Vagina (tissue), 2 donors: ENCODE results near the gene PON2. TPM values are rescaled to one million over a fixed set of nuclear protein-coding genes. Genes with fewer than 3 reads are reported as not detected.

Experiments
- DNase-seq, 2 donors: peaks; one replicate each; pipeline ENCODE4 v3.0.0-alpha.2; 2017; ENCODE audit errors: extremely low spot score in 2 of 2
- H3K27ac ChIP-seq: fragments of 200-600 bp; sonication (generic); one replicate; pipeline ENCODE4 v1.5.1; 2019
- H3K27me3 ChIP-seq: fragments of 200-600 bp; sonication (generic); one replicate; pipeline ENCODE4 v1.5.1; 2019
- H3K36me3 ChIP-seq, 2 donors: fragments of 200-600 bp; sonication (generic); one replicate each; pipeline ENCODE4 v1.5.1; 2017 to 2019
- H3K4me1 ChIP-seq: fragments of 200-600 bp; sonication (generic); one replicate; pipeline ENCODE4 v1.5.1; 2019
- H3K4me3 ChIP-seq, 2 donors: fragments of 200-600 bp; sonication (generic); 1 replicate in 1 of 2; 2 replicates in 1 of 2; pipeline ENCODE4 v1.5.1; 2016 to 2019
- H3K9me3 ChIP-seq: fragments of 200-600 bp; sonication (generic); one replicate; pipeline ENCODE4 v1.5.1; 2019
- POLR2A ChIP-seq, 2 donors: fragments of 450-650 bp; IDR thresholded peaks; one replicate each; pipeline ENCODE4 v1.6.1; 2017; ENCODE audit warnings: antibody characterized with exemption in 2 of 2, mild to moderate bottlenecking in 2 of 2, moderate library complexity in 2 of 2
- POLR2AphosphoS5 ChIP-seq, 2 donors: sonication (generic); formaldehyde crosslinking; IDR thresholded peaks; one replicate each; pipeline ENCODE4 v1.9.0; 2017; ENCODE audit warnings: antibody characterized with exemption in 2 of 2, mild to moderate bottlenecking in 2 of 2, low read depth in 1 of 2; ENCODE audit not compliant: insufficient read depth in 1 of 2
- intact Hi-C: fragments of 100-400 bp; cut with DNase I; formaldehyde crosslinking; loops from one replicate; pipeline ENCODE4 v1.15.1; 2023
- total RNA-seq: library from RNA; depleted of rRNA; stranded (reverse); fragments of >200 nt; gene quantifications from one replicate; pipeline ENCODE4 v1.2.3, GENCODE V29; 2016
- TF ChIP-seq, protein P1 (sequence below), 3 experiments: fragments of 450-650 bp in 2 of 3; fragments of 200-600 bp in 1 of 3; sonication (generic) in 1 of 3; IDR thresholded peaks; one replicate each; pipeline ENCODE4 v1.5.1; 2017 to 2019; ENCODE audit warnings: antibody characterized with exemption in 3 of 3, mild to moderate bottlenecking in 2 of 3, moderate library complexity in 2 of 3

Gene PON2
- 77.3 TPM for total RNA-seq

DNA sequence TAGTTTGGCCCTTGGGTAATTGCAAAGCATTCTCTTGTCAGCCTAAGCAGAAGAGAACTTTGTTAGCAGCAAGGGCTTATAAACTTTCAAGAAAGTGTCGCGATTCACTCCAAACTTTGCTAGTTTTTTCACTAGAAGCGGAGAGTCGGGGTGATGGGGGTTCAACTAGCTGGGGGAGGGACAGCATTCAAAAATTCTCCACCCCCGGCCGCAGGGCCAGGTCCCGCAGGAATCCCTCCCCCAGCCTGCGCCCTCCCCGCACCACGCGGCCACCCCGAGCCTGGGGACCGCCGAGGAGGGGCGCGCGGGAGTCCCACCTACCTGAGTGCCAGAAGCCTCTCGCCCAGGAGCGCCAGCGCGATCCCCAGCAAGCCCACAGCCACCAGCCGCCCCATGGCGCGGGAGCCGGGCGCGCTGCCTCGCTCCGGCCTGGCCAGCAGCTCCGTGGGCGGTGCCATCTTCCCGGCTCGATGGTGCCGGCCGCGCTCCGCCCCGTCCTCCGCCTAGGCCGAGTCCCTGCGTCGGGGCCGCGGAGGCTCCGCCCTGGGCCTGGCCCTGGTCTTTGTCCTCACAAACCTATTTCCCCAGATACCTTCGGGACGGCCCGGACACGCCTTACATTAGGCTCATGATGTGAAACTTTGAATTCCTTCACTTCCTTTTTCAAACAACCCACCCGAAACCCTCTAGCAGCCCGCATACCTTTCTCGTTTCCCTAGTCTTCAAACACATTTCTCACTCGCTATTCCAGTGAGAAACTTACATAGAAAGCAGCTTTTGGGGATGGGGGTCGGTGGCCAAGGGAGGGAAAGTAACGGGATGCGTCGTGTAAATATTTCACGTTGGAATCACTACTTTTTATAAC is at the start of gene PON2:
Gene PON2, minus strand, starts transcription at position 472 of the 865 bp plus-strand sequence. Its CDS starts 77 bp downstream, at position 395.
- intact Hi-C loops, result no loop called here
- Histone ChIP-seq H3K9me3 (no peaks in the 10 kb centered on the region), H3K27me3 (no peaks in the 10 kb centered on the region), H3K27ac (peak within 1 kb of the TSS; percentile 92), H3K4me3 (peak within 1 kb of the TSS; percentile 68 to 92), H3K4me1 (no peaks in the 10 kb centered on the region), H3K36me3 (no peaks in the 10 kb centered on the region)
- TF ChIP-seq, protein P1, sequence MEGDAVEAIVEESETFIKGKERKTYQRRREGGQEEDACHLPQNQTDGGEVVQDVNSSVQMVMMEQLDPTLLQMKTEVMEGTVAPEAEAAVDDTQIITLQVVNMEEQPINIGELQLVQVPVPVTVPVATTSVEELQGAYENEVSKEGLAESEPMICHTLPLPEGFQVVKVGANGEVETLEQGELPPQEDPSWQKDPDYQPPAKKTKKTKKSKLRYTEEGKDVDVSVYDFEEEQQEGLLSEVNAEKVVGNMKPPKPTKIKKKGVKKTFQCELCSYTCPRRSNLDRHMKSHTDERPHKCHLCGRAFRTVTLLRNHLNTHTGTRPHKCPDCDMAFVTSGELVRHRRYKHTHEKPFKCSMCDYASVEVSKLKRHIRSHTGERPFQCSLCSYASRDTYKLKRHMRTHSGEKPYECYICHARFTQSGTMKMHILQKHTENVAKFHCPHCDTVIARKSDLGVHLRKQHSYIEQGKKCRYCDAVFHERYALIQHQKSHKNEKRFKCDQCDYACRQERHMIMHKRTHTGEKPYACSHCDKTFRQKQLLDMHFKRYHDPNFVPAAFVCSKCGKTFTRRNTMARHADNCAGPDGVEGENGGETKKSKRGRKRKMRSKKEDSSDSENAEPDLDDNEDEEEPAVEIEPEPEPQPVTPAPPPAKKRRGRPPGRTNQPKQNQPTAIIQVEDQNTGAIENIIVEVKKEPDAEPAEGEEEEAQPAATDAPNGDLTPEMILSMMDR (IDR thresholded peaks at IDR 0.05), result peak in 1 of 3 experiments; percentile 15
- TF ChIP-seq POLR2A (IDR thresholded peaks at IDR 0.05), result peak in 1 of 2 donors; percentile 27
- TF ChIP-seq POLR2AphosphoS5 (IDR thresholded peaks at IDR 0.05; ENCODE audit: insufficient read depth in 1 of 2, low read depth in 1 of 2), result peak in 1 of 2 donors; percentile 40
- DNase-seq, result no peak

DNA sequence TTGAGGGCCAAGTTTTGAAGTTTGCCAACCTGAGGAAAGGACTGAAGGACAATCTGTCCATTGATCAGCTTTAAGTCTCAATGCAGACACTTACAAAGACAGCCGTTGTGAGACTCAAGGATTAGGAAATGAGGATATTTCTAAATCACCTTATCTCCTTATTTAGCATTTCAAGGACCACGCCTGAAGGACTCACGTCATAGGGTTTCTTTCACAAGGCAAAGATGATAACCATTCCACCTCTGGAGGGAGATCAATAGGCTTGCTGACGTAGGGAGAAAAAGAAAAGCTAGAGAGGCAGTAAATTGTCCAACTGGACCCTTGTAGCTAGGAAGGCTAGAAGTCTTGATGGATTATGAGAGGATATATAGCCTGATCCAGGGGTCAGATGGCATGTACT is 47.6 kb upstream of the PON2 start:
- TF ChIP-seq, protein P1 (IDR thresholded peaks at IDR 0.05), result no peak
- TF ChIP-seq POLR2AphosphoS5 (IDR thresholded peaks at IDR 0.05; ENCODE audit: insufficient read depth in 1 of 2, low read depth in 1 of 2) (no peak), POLR2A (IDR thresholded peaks at IDR 0.05) (no peak)
- Histone ChIP-seq H3K4me3 (no peak overlapping the region), H3K4me1 (no peaks in the 10 kb centered on the region), H3K36me3 (no peaks in the 10 kb centered on the region), H3K27me3 (no peaks in the 10 kb centered on the region), H3K9me3 (no peaks in the 10 kb centered on the region), H3K27ac (no peak overlapping the region)
- intact Hi-C loops, result no loop called here
- no peak for DNase-seq

DNA sequence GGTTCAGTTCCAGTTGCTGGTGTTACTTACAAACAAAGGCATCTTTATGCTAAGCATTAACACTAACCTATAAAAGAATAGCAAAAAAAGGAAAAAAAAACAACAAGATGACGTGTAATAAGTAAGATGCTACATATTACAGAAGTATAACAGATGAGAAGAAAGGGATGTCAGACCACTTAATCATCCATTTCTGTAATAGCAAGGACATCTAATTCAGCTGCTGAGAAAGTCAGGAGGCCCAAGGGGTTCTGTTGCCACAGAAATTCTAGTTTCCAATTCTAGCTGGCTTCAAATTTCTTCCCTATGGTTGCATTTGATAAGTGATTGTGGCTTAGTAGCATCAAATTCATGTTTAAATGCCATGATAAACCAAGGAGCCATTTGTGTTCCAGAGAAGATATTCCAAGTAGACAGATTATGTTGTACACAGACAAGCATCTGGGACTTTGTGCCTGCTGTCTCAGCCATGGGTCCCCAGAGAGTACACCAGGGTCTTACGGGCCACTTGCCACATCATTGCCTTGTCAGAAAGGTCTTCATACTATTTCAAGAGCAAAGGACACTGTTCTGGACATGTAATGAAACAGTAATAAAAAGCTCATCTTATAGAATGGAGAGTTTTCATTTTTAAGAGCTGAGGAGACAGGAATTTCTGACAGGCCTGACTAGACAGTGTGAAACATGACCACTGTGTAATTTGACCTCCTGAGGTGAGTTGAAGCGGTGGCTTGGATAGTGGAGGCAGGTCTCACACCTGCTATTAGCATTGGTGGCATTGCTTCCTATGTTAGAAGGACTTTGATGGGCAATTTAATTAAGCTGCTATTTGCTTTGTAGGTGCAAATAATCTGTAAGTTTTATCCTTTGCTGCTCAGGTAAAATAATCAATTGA is 46.7 kb upstream of the PON2 start:
- TF ChIP-seq POLR2A (IDR thresholded peaks at IDR 0.05) (no peak), POLR2AphosphoS5 (IDR thresholded peaks at IDR 0.05; ENCODE audit: insufficient read depth in 1 of 2, low read depth in 1 of 2) (no peak)
- TF ChIP-seq, protein P1 (IDR thresholded peaks at IDR 0.05), result no peak
- H3K27me3 ChIP-seq, result no peaks in the 10 kb centered on the region
- no peak overlapping the region for H3K4me3 ChIP-seq
- intact Hi-C loops, result no loop called here
- no peaks in the 10 kb centered on the region for H3K9me3 ChIP-seq
- no peak overlapping the region for H3K27ac ChIP-seq
- DNase-seq, result no peak
- H3K4me1 ChIP-seq, result no peaks in the 10 kb centered on the region
- no peaks in the 10 kb centered on the region for H3K36me3 ChIP-seq

DNA sequence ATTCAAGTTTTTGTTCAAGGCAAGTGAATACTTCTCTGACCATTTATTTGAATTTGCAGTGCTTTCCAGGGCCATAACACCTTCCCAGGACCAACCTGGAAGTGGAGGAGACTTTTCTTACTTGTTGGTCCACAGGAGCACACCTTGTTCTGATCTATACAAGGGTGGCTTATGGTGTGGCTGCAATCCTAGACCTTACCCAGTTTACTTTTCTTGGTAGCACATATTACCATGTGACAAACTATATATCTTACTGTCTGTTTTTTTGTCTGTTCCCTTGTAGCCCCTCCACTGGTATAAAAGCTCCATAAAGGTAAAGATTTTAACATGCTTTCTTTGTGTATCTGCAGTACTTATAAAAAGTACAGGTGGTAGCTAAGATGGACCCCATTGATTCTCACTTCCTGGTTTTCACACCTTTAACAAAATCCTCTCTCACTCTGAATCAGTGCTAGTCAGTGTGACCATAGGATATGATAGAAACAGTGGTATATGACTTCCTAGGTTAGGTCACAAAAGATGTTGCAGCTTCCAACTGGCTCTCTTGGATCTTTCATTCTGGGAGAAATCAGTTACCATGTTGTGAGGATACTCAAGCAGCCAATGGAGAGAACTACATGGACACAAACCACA is 45.3 kb upstream of the PON2 start:
- no peaks in the 10 kb centered on the region for H3K9me3 ChIP-seq
- H3K4me1 ChIP-seq, result no peaks in the 10 kb centered on the region
- H3K27me3 ChIP-seq, result no peaks in the 10 kb centered on the region
- TF ChIP-seq POLR2A (IDR thresholded peaks at IDR 0.05), result no peak
- DNase-seq, result no peak
- no peak overlapping the region for H3K27ac ChIP-seq
- no peak overlapping the region for H3K4me3 ChIP-seq
- intact Hi-C loops, result no loop called here
- no peaks in the 10 kb centered on the region for H3K36me3 ChIP-seq
